OCI-LY7 (cell line): ENCODE results near the gene AMIGO1. TPM values are rescaled to one million over a fixed set of nuclear protein-coding genes. Genes with fewer than 3 reads are reported as not detected.
A peak's percentile ranks its signal among the peaks of the same experiment; 100 is the strongest.

Experiments
- BruUV-seq: library from RNA; stranded (reverse); fragments of 400-500 nt; replicated peaks from 2 replicates; lab custom pipeline; 2021; lab: Mats Ljungman, UMichigan
- CTCF ChIA-PET: fragments of 300-600 bp; sonication (Branson Sonifier 250); formaldehyde crosslinking; loops from one replicate; lab custom pipeline; 2022; ENCODE audit warnings: antibody characterized with exemption; ENCODE audit not compliant: unreplicated experiment; lab: Charles Lee
- POLR2A ChIA-PET: fragments of 300-600 bp; sonication (Branson Sonifier 250); formaldehyde crosslinking; loops from one replicate; lab custom pipeline; 2022; ENCODE audit warnings: antibody characterized with exemption; lab: Charles Lee
- DNase-seq: peaks from one replicate; pipeline ENCODE4 v3.0.0-alpha.2; 2015; ENCODE audit warnings: low spot score
- H2AFZ ChIP-seq: fragments of 200-600 bp; sonication (generic), shearing (Covaris generic); 2 replicates; pipeline ENCODE4 v1.6.1; 2014; ENCODE audit warnings: mild to moderate bottlenecking, antibody characterized with exemption, low read length, moderate library complexity
- H3K27ac ChIP-seq: fragments of 200-600 bp; sonication (generic); 2 replicates; pipeline ENCODE4 v1.5.1; 2014; ENCODE audit warnings: mixed run types, low read depth, mild to moderate bottlenecking, moderate library complexity, low read length, inconsistent platforms; ENCODE audit not compliant: poor library complexity, severe bottlenecking
- H3K36me3 ChIP-seq: fragments of 200-600 bp; sonication (generic); 2 replicates; pipeline ENCODE4 v1.6.1; 2014; ENCODE audit warnings: mild to moderate bottlenecking, antibody characterized with exemption, low read length, moderate library complexity, mixed read lengths; ENCODE audit not compliant: insufficient read depth
- H3K4me1 ChIP-seq: fragments of 200-600 bp; sonication (generic); 2 replicates; pipeline ENCODE4 v1.5.1; 2014; ENCODE audit warnings: mild to moderate bottlenecking, low read length; ENCODE audit not compliant: insufficient read depth, poor library complexity, severe bottlenecking
- H3K4me2 ChIP-seq: fragments of 200-600 bp; sonication (generic); 2 replicates; pipeline ENCODE4 v1.6.1; 2014; ENCODE audit warnings: mild to moderate bottlenecking, low read length
- H3K4me3 ChIP-seq: fragments of 200-600 bp; sonication (generic); 2 replicates; pipeline ENCODE4 v1.5.1; 2014; ENCODE audit warnings: mild to moderate bottlenecking, low read depth, low read length; ENCODE audit not compliant: poor library complexity, severe bottlenecking
- H3K79me2 ChIP-seq: fragments of 200-600 bp; sonication (generic); 2 replicates; pipeline ENCODE4 v1.6.1; 2016; ENCODE audit warnings: low read depth, mild to moderate bottlenecking, low read length, moderate library complexity, mixed read lengths; ENCODE audit not compliant: insufficient read depth
- H3K9me2 ChIP-seq: fragments of 200-600 bp; sonication (generic); 2 replicates; pipeline ENCODE4 v1.6.1; 2016; ENCODE audit warnings: mild to moderate bottlenecking, low read length, mixed read lengths; ENCODE audit not compliant: insufficient read depth
- H3K9me3 ChIP-seq: fragments of 200-600 bp; sonication (generic); 2 replicates; pipeline ENCODE4 v1.6.1; 2014; ENCODE audit warnings: mild to moderate bottlenecking, mixed run types, low read length, mixed read lengths
- H4K20me1 ChIP-seq: fragments of 200-600 bp; sonication (generic); 2 replicates; pipeline ENCODE4 v1.6.1; 2014; ENCODE audit warnings: mild to moderate bottlenecking, antibody characterized with exemption, low read length, moderate library complexity, mixed read lengths; ENCODE audit not compliant: insufficient read depth
- EZH2phosphoT487 ChIP-seq: fragments of 200-600 bp; sonication (generic); IDR thresholded peaks from 2 replicates; pipeline ENCODE4 v1.6.1; 2018; ENCODE audit warnings: low read depth, borderline replicate concordance, mild to moderate bottlenecking, mixed run types, antibody characterized with exemption, low read length, moderate library complexity, mixed read lengths
- intact Hi-C: fragments of 100-400 bp; cut with micrococcal nuclease; formaldehyde crosslinking; loops from one replicate; pipeline ENCODE4 v1.10.0; 2022; ENCODE audit not compliant: unreplicated experiment
- total RNA-seq, 2 experiments: library from RNA; depleted of rRNA in 1 of 2; stranded (reverse); fragments of >200 nt in 1 of 2; shearing (Covaris generic) in 1 of 2; gene quantifications; 2 replicates each; pipeline ENCODE4 v1.2.3, GENCODE V29; 2014 to 2022
- TF ChIP-seq, protein P1 (sequence below): fragments of 200-600 bp; sonication (generic); conservative IDR thresholded peaks from 2 replicates; pipeline ENCODE4 v1.5.1; 2014; ENCODE audit warnings: mild to moderate bottlenecking, antibody characterized with exemption, low read length, moderate library complexity, mixed read lengths

The AMIGO1 gene
- total RNA-seq, 2 experiments from 2014 or later: 0.15 to 0.16 TPM

DNA sequence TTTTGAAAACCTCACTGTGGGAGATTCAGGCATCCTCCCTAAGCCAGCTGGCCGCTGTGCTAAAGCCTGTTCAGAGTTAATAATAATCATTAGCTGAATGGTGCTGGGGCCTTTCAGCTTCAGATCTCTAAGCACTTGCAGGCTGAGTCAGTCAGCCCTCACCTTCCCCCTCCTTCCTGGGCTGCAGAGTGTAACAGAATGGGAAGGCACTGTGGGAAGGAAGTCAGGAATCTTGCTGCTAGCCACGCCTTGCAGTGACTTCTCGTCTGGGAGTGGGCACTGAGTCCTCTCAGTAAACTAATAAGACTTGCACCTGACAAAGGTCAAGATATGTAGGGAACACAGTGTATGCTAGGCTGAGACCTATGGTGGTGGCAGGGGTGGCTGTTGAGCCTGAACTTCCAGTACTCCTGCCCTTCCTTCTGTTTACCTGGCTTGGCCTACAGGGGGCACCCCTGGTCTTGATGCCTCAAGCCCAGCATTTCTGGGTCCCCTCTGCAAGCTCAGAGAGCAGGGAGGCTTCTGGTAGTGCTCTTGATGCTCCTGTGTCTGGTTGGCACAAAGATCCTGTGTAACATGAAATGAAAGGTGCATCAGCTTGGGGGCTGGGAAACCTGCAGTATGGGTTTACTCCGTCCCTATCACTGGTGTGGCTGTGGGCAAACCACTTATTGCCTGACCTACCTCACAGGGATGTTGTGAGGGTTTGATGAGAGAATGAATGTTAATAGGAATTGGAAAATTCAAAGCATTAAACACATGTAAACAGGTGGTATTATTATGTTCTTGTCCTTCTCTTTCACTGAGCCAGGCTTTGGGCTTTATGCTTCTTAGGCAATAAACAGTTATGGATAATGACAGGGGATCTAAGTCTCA lies 9.6 kb downstream of the AMIGO1 start:
- Histone ChIP-seq H2AFZ (no peak overlapping the region), H3K79me2 (peaks cover 1% of the 10 kb centered on the region; the same call in 1 of the 2 replicates), H3K4me2 (no peak overlapping the region), H3K9me3 (no peaks in the 10 kb centered on the region), H3K4me1 (peaks cover 5% of the 10 kb centered on the region), H3K36me3 (peaks cover 41% of the 10 kb centered on the region; the same call in 1 of the 2 replicates), H3K9me2 (no peaks in the 10 kb centered on the region), H3K4me3 (no peak overlapping the region), H4K20me1 (no peaks in the 10 kb centered on the region), H3K27ac (no peak overlapping the region)
- ChIA-PET POLR2A (interaction anchor here (1.1 kb wide), 1 partner anchor 33 kb away, joined by 3 read pairs; no protein-coding TSS in a partner anchor), CTCF (interaction anchor here (1.0 kb wide), 1 partner anchor 32 kb away, joined by 4 read pairs; no protein-coding TSS in a partner anchor)
- BruUV-seq: no TSS peak
- TF ChIP-seq EZH2phosphoT487: no peak
- TF ChIP-seq, protein P1, sequence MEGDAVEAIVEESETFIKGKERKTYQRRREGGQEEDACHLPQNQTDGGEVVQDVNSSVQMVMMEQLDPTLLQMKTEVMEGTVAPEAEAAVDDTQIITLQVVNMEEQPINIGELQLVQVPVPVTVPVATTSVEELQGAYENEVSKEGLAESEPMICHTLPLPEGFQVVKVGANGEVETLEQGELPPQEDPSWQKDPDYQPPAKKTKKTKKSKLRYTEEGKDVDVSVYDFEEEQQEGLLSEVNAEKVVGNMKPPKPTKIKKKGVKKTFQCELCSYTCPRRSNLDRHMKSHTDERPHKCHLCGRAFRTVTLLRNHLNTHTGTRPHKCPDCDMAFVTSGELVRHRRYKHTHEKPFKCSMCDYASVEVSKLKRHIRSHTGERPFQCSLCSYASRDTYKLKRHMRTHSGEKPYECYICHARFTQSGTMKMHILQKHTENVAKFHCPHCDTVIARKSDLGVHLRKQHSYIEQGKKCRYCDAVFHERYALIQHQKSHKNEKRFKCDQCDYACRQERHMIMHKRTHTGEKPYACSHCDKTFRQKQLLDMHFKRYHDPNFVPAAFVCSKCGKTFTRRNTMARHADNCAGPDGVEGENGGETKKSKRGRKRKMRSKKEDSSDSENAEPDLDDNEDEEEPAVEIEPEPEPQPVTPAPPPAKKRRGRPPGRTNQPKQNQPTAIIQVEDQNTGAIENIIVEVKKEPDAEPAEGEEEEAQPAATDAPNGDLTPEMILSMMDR: peak; percentile 76
- peak; percentile 56 for DNase-seq
- intact Hi-C loops: no loop called here

DNA sequence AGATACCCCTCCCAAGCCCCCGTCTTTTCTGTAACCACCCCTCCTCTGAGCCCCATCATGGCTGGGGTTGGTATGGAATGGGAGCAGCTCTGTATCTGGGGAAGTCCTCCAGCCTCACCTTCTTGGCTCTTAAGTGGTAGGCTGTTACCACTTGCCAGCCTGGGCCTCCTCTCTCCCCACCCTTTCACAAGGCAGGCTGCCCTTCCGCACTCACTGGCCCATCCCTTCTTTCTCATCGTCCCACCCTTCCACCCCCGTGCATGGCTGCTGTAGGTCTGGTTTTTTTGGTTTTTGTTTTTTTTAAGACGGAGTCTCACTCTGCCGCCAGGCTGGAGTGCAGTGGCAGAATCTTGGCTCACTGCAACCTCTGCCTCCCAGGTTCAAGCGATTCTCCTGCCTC lies 10.4 kb downstream of the AMIGO1 start:
- CTCF ChIA-PET: no interaction called here
- intact Hi-C loops: no loop called here
- POLR2A ChIA-PET: interaction anchor here (0.7 kb wide), 1 partner anchor 55 kb away, joined by 3 read pairs; no protein-coding TSS in a partner anchor
- BruUV-seq: no TSS peak
- H3K36me3 ChIP-seq: peaks cover 41% of the 10 kb centered on the region; the same call in 1 of the 2 replicates
- no peak overlapping the region for H3K4me2 ChIP-seq
- TF ChIP-seq, protein P1: no peak
- no peak for TF ChIP-seq EZH2phosphoT487
- peaks cover 8% of the 10 kb centered on the region for H3K4me1 ChIP-seq
- DNase-seq: no peak
- H2AFZ ChIP-seq: no peak overlapping the region
- H3K9me2 ChIP-seq: no peaks in the 10 kb centered on the region
- no peaks in the 10 kb centered on the region for H3K9me3 ChIP-seq
- no peak overlapping the region for H3K4me3 ChIP-seq
- H3K27ac ChIP-seq: no peak overlapping the region
- H4K20me1 ChIP-seq: no peaks in the 10 kb centered on the region
- H3K79me2 ChIP-seq: peaks cover 7% of the 10 kb centered on the region; the same call in 1 of the 2 replicates
